ENCODE data around the gene ATP2B1.

The ATP2B1 gene

GRCh38 chr12:89692439-89692838 lies 16.2 kb downstream of the ATP2B1 start:
- DNase-seq (ENCODE audit: low read depth in 2 of 2): no peak

DNA sequence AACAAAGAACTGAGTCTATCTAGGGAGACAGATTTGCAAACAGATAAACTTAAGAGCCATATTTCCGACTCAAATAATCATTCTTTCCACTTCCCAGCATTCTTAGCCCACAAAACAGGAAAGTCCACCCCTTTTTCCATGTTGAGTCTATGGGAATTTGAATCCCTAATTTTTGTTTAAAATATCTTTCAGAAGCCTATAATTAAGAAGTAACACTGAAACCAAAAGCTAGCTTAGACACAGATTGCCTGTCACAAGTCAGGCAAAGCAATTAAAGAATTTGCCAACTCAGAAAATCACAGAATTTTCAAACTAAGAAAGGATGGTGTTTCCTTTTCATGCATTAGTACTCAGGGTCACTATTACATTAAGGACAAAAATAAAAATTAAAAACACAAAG lies 17.0 kb downstream of the ATP2B1 start:
- no peak for DNase-seq (ENCODE audit: low read depth in 2 of 2)

DNA sequence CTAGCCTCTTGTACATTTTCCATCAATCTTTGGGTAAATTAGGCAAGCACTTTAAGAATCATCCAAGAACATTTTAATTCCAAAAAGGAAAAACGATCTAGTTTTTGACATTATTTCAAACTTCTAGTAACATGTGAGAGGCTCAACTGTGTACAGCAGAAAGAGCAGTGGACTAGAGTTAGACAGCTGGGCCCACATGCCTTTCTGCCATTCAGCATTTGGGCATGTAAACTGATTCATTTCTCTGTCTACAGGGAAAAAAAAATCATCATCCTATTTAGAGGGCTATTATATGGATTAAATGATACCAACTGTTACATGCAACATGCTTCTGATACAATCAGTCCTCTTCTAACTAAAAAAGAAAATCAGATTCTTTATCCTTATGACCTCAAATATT lies 17.7 kb downstream of the ATP2B1 start:
- no peak for DNase-seq (ENCODE audit: low read depth in 2 of 2)

DNA sequence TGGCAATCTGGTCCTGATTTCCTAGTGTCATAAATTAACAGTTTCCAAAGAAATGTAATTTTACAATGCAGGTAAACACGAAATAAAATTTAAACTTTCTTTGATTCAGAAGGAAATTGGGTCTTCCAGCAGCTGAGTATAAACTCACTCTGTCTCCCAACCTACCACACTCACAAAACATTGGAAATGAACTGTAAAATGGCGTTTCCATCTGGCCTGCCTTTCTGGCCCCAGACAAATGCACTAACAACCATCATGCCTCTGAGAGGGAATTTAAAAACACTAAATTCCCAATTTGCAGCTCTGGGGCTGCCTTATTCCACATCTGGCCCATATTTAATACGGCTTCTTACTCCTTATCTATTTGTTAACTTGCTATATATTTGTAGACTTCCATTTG lies 19.3 kb downstream of the ATP2B1 start:
- no peak for DNase-seq (ENCODE audit: low read depth in 2 of 2)

- no peak for DNase-seq (ENCODE audit: low read depth in 2 of 2)
Measured at GRCh38 chr12:89686311-89686710, 22.3 kb downstream of the ATP2B1 start.

DNA sequence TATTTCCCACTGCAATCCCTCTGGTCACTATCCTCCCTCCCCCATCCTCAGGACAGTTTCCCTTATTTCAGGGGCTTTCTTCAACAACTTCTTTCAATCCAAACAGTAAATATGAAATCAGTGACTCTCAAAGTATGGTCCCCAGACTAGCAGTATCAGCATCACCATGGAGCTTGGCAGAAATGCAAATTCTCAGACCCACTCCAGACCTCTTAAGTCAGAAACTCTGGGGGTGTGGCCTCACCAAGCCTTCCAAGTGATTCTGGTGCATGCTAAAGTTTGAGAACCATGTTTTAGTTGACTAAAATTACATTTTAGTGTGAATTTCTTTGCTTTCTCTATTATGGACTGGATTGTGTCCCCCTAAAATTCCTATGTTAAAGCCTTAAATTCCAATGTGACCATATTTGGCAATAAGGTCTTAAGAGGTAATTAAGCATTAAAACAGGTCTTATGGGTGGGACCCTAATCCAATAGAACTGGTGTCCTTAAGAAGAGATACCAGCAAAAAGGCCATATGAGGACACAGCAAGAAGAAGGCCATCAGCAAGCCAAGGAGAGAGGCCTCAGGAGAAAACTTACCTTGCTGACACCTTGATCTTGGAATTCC lies 23.2 kb downstream of the ATP2B1 start:
- no peak for DNase-seq (ENCODE audit: low read depth in 2 of 2)

DNA sequence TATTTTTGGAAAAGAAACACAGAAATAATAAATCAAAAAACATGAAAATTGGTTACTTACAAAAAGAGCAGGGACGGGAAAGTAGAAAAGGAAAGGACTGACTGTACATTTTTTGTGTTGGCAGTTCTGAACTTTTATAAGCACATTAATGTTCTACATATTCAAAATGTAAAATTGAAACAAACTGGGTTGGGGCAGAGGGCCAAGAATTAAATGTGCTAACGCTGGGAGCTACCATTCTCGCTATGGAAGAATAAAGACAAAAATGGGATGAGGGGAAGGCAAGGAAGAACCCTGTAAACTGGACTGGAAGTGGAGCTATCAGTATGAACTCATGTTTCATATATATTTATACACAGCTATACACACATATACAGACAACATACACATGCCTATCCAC lies 24.5 kb downstream of the ATP2B1 start:
- DNase-seq (ENCODE audit: low read depth in 2 of 2): no peak

- no peak for DNase-seq (ENCODE audit: low read depth in 2 of 2)
Measured at GRCh38 chr12:89682284-89682683, 26.4 kb downstream of the ATP2B1 start.

DNA sequence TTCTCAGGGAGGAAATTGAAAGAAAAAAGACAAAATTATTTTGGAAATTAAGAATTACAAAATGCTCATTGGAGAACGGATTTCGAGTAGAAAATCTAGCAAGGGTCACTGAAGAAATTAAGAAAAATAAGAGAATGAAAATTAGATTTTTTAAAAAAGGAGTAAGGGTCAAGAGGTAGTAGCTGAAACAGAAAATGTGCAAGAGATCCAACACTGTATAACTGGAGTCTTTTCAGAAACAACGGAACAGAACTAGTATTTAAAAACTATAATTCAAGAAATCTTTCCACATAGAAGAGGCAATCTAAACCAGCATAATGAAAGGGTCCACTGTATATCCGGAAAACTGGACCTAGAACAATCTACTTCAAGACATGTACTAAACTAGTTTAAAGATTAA lies 28.2 kb downstream of the ATP2B1 start:
- DNase-seq (ENCODE audit: low read depth in 2 of 2): no peak

- DNase-seq (ENCODE audit: low read depth in 2 of 2): no peak
Measured at GRCh38 chr12:89679631-89680030, 29.0 kb downstream of the ATP2B1 start.

GRCh38 chr12:89678225-89678624 lies 30.4 kb downstream of the ATP2B1 start:
- no peak for DNase-seq (ENCODE audit: low read depth in 2 of 2)

DNA sequence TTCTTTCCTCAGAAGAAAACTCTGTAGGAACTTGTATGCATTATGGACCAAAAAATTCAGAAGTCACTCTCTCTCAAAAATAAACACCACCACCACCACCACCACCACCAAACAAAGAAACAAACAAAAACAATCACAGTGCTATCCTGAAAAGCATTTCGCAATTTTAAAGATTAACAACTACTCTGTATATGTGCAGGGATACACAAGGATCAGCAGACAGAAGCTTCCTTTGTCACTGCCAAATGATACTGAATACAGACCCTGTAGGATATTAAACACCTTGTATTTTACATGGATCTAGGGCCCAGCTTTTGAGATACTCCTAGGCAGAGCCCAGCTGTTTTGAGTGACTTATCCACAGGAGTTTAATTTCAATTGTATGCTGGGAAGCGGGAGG lies 31.7 kb downstream of the ATP2B1 start:
- no peak for DNase-seq (ENCODE audit: low read depth in 2 of 2)

- no peak for DNase-seq (ENCODE audit: low read depth in 2 of 2)
Measured at GRCh38 chr12:89674326-89674942, 34.2 kb downstream of the ATP2B1 start.

DNA sequence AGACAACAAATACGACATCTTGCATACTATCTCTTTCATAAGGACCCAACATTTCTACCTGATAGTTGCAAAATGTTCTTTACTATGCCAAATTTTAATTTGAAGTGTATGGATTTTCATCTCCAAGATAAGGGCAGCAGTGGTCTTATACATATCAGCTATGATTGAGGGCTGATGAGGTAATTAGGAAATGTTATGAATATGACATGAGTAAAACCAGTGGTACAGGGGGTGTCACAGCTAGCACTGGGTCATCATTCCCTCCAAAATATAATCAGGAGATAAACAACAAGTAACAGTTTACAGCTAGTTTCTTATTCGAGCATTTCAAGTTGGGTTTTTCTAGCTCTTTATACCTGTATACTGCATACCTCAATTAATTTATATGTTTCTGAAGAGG lies 35.0 kb downstream of the ATP2B1 start:
- DNase-seq (ENCODE audit: low read depth in 2 of 2): no peak

GRCh38 chr12:89672589-89672979 lies 36.1 kb downstream of the ATP2B1 start:
- DNase-seq (ENCODE audit: low read depth in 2 of 2): no peak

GRCh38 chr12:89671469-89671868 lies 37.2 kb downstream of the ATP2B1 start:
- DNase-seq (ENCODE audit: low read depth in 2 of 2): peak; percentile 73 to 81

GRCh38 chr12:89669197-89669596 lies 39.4 kb downstream of the ATP2B1 start:
- no peak for DNase-seq (ENCODE audit: low read depth in 2 of 2)

DNA sequence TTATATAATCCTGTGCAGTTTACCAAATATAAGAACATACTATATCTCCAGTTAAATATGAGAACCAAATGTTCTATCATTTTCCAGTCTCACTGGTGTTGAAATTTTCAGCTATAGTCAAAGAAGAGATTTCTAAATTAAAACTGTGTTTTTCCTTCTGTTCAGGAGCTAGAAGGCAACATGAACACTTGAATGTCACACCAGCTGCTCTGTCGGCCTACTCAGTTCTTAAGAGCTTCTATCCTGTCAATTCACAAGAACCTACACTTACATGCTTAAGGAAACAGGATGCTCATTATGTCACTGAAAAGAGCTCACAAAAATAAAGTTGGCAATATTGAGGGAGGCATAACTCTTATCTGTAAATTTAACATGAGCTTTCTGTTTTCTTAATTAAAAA lies 43.1 kb downstream of the ATP2B1 start:
- no peak for DNase-seq (ENCODE audit: low read depth in 2 of 2)

DNA sequence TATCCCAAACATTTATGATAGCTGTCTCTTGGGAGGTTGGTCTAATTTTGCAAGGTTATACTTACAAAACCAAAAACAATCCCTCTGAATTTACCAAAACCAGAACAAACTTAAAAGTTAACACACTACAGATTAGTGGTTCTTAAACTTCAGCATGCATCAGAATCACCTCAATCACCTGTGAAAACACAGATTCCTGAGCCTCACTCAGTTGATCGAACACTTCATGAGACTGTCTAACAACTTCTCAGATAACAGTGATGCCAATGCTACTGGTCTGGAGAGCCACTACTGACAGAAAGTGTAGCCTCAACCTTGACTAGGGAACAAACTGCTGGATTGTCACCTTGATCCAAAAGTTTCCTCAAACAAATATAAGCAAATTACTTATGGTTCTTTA lies 44.2 kb downstream of the ATP2B1 start:
- DNase-seq (ENCODE audit: low read depth in 2 of 2): no peak

DNA sequence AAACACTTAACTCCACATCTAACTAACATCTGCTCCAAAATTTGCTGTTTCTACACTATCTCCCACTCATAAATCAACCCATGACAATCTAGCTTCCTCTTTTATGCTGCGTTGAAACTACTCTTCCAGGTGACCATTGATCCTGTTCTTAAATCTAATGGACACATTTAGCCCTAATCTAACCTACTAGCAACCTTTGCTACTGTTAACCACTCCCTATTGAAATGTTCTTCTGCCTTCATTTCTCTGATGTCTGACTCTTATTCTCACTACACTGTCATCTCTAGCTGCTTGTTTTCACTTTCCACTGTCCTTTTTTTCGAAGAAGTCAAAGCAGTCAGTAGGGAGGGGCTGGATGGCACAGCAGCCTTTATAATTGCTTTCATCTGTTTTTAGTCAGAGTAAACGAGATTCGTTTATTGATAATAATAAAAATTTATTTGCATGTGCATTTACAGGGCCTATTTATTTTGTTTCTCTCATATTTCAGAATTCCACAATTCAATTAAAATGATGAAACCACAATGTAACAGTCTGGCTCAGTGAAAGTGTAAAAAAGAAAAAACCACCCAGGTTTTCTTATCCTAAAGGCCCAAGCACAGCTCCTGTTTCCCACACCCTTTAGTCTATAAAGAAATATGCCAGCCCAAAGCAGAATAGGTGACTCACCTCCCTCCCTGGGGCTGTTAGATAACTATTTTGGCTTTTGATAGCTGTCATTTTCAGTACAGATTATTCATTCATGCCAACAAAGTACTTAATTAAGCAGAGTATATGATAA lies 44.9 kb downstream of the ATP2B1 start:
- peak; percentile 12 to 14 for DNase-seq (ENCODE audit: low read depth in 2 of 2)

GRCh38 chr12:89662623-89663022 lies 46.0 kb downstream of the ATP2B1 start:
- DNase-seq (ENCODE audit: low read depth in 2 of 2): no peak

DNA sequence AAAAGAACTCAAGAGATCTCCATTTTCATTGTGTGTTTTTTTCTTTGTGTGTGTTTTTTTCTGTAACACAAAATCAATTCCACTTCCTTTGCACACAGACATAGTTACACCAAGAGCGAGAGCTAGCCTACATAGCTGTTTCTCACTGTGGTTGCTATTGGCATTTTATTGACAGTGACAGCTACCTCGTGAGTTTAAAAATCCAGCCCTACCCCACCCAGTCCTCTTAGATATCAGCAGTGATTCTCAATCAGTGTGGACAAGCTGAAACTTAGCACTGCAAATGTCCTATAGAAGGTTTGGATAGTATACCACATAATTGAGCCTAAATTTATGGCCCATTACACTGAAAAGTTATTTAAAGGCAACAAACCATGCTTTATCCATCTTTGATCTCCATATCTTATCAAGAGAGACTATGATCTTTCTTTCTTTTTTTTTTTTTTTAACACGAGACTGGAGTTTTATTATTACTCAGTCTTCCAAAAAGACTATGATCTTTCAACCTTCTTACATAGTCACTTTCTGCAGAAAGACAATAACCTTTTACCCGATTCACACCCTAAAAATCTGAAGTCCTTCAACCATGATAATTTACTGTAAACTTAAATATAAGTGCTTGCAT lies 46.8 kb downstream of the ATP2B1 start:
- no peak for DNase-seq (ENCODE audit: low read depth in 2 of 2)

DNA sequence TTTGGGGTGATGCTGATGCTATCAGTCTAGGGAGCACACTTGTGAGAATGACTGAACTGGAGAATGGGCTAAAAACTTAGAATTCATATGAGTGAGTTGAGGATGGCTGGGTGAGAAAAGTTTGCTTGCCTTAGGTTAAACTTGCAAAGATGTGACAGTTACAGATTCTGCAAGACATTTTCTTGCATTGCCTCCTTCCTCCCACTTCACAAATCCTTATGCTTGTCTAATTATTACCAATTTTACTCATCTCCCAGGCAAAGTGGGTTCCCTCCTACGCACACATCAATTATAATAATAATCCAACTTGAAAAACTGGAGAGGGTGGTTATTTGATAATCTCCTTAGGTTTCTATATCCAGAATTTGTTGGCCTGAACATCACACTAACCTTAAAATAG lies 50.9 kb downstream of the ATP2B1 start:
- no peak for DNase-seq (ENCODE audit: low read depth in 2 of 2)

Data from fibroblast of skin of left biceps (primary cell).